H1 (cell line): ENCODE results near the gene ANKEF1. TPM values are rescaled to one million over a fixed set of nuclear protein-coding genes. Genes with fewer than 3 reads are reported as not detected.

Source experiments
- CTCF ChIA-PET: fragments of 300-600 bp; sonication (Branson Sonifier 250); formaldehyde crosslinking; loops from one replicate; lab custom pipeline; 2021; ENCODE audit not compliant: partially characterized antibody; lab: Charles Lee
- POLR2A ChIA-PET: fragments of 300-600 bp; sonication (Branson Sonifier 250); formaldehyde crosslinking; loops from one replicate; lab custom pipeline; 2021; ENCODE audit warnings: inconsistent platforms; ENCODE audit not compliant: partially characterized antibody; lab: Charles Lee
- DNase-seq, 2 experiments: peaks; one replicate each; pipeline versions ENCODE4 v3.0.0 to v3.0.0-alpha.2; 2010 to 2022; ENCODE audit warnings: low spot score in 2 of 2, low read depth in 1 of 2, mixed read lengths in 1 of 2
- FAIRE-seq: peaks from 2 replicates; lab custom pipeline; 2011; peaks lifted over from hg19 to GRCh38; lab: Jason Lieb, UNC
- H2AFZ ChIP-seq: 2 replicates; pipeline ENCODE4 v1.8.1; 2012; ENCODE audit warnings: low read length, inconsistent platforms
- H2AK5ac ChIP-seq: 2 replicates; pipeline ENCODE4 v1.6.1; 2013; ENCODE audit warnings: low read depth, low read length
- H2BK120ac ChIP-seq: replicated peaks from 2 replicates; pipeline ENCODE3; 2013; ENCODE audit warnings: low read depth, low read length, inconsistent platforms
- H2BK12ac ChIP-seq: 2 replicates; pipeline ENCODE4 v1.6.1; 2013; ENCODE audit warnings: low read depth, low read length
- H2BK15ac ChIP-seq: 2 replicates; pipeline ENCODE4 v1.6.1; 2013; ENCODE audit warnings: low read length
- H2BK20ac ChIP-seq: 2 replicates; pipeline ENCODE4 v1.6.1; 2013; ENCODE audit warnings: low read length
- H2BK5ac ChIP-seq: 2 replicates; pipeline ENCODE4 v1.6.1; 2013; ENCODE audit warnings: low read depth, low read length
- H3K14ac ChIP-seq: 2 replicates; pipeline ENCODE4 v1.6.1; 2013; ENCODE audit warnings: inconsistent platforms; ENCODE audit not compliant: insufficient read length
- H3K18ac ChIP-seq: 2 replicates; pipeline ENCODE4 v1.6.1; 2013; ENCODE audit warnings: low read length; ENCODE audit errors: extremely low read depth
- H3K23ac ChIP-seq: 2 replicates; pipeline ENCODE4 v1.6.1; 2013; ENCODE audit warnings: inconsistent platforms; ENCODE audit not compliant: insufficient read length
- H3K23me2 ChIP-seq: 2 replicates; pipeline ENCODE4 v1.6.1; 2013; ENCODE audit warnings: low read depth, low read length
- H3K27ac ChIP-seq: 2 replicates; pipeline ENCODE4 v1.6.1; 2011; ENCODE audit warnings: low read depth, low read length, inconsistent platforms
- H3K27me3 ChIP-seq, 4 experiments: replicated peaks in 1 of 4; 1 replicate in 1 of 4; 2 replicates in 3 of 4; pipeline versions ENCODE4 v1.6.1 to v1.8.1; 2011 to 2013; ENCODE audit warnings: low read length in 3 of 4, mild to moderate bottlenecking in 3 of 4, inconsistent platforms in 2 of 4, mixed read lengths in 2 of 4, moderate library complexity in 1 of 4; ENCODE audit not compliant: control insufficient read depth in 3 of 4, insufficient read depth in 3 of 4; ENCODE audit errors: extremely low read depth in 1 of 4
- H3K36me3 ChIP-seq, 4 experiments: 2 replicates each; pipeline versions ENCODE4 v1.6.1 to v1.8.1; 2011 to 2013; ENCODE audit warnings: mild to moderate bottlenecking in 4 of 4, low read length in 3 of 4, moderate library complexity in 2 of 4, control low read depth in 1 of 4, inconsistent platforms in 1 of 4; ENCODE audit not compliant: insufficient read depth in 4 of 4, control insufficient read depth in 2 of 4
- H3K4ac ChIP-seq: replicated peaks from 2 replicates; pipeline ENCODE3; 2013; ENCODE audit warnings: low read length, low read depth, mixed read lengths, inconsistent platforms; ENCODE audit not compliant: insufficient read length
- H3K4me1 ChIP-seq, 4 experiments: replicated peaks in 1 of 4; 1 replicate in 1 of 4; 2 replicates in 3 of 4; pipeline versions ENCODE4 v1.6.1 to v1.8.1; 2011 to 2013; ENCODE audit warnings: low read length in 3 of 4, inconsistent platforms in 2 of 4, mixed read lengths in 1 of 4; ENCODE audit not compliant: insufficient read depth in 4 of 4, control insufficient read depth in 3 of 4
- H3K4me2 ChIP-seq, 2 experiments: 2 replicates each; pipeline versions ENCODE4 v1.6.1 to v1.8.1; 2011 to 2013; ENCODE audit warnings: low read depth in 2 of 2, low read length in 2 of 2, control low read depth in 1 of 2, inconsistent platforms in 1 of 2, mild to moderate bottlenecking in 1 of 2; ENCODE audit not compliant: insufficient read depth in 1 of 2
- H3K4me3 ChIP-seq, 4 experiments: fragments of 200-600, 300-600 bp in 1 of 4; sonication (generic), shearing (Covaris generic), sonication (Bioruptor Twin) in 1 of 4; 2 replicates each; pipeline versions ENCODE4 v1.5.1 to v1.8.1; 2011 to 2016; ENCODE audit warnings: low read length in 4 of 4, low read depth in 3 of 4, control low read depth in 2 of 4, inconsistent platforms in 2 of 4, mild to moderate bottlenecking in 2 of 4, mixed read lengths in 1 of 4, moderate library complexity in 1 of 4; ENCODE audit not compliant: insufficient read depth in 2 of 4; ENCODE audit errors: extremely low read depth in 1 of 4
- H3K56ac ChIP-seq: replicated peaks from 2 replicates; pipeline ENCODE3; 2013; ENCODE audit warnings: low read depth, mild to moderate bottlenecking, mixed read lengths, low read length, inconsistent platforms; ENCODE audit not compliant: insufficient read length
- H3K79me1 ChIP-seq: 2 replicates; pipeline ENCODE4 v1.6.1; 2013; ENCODE audit warnings: low read depth, low read length, control low read depth
- H3K79me2 ChIP-seq, 2 experiments: 2 replicates each; pipeline versions ENCODE4 v1.6.1 to v1.8.1; 2012 to 2013; ENCODE audit warnings: low read length in 2 of 2, mild to moderate bottlenecking in 2 of 2, inconsistent platforms in 1 of 2; ENCODE audit not compliant: insufficient read depth in 2 of 2, control insufficient read depth in 1 of 2
- H3K9ac ChIP-seq, 4 experiments: replicated peaks in 1 of 4; 1 replicate in 1 of 4; 2 replicates in 3 of 4; pipeline versions ENCODE4 v1.6.1 to v1.8.1; 2011 to 2013; ENCODE audit warnings: low read depth in 3 of 4, low read length in 3 of 4, control low read depth in 2 of 4, mild to moderate bottlenecking in 2 of 4, moderate library complexity in 2 of 4, inconsistent platforms in 1 of 4; ENCODE audit errors: extremely low read depth in 1 of 4
- H3K9me3 ChIP-seq, 2 experiments: 2 replicates each; pipeline versions ENCODE4 v1.6.1 to v1.8.1; 2012 to 2013; ENCODE audit warnings: mild to moderate bottlenecking in 2 of 2, moderate library complexity in 2 of 2, control low read depth in 1 of 2, inconsistent platforms in 1 of 2, low read depth in 1 of 2, low read length in 1 of 2, mixed read lengths in 1 of 2; ENCODE audit not compliant: insufficient read depth in 2 of 2
- H4K20me1 ChIP-seq, 2 experiments: replicated peaks in 1 of 2; 2 replicates each; pipeline versions ENCODE3 to v1.8.1; 2011 to 2013; ENCODE audit warnings: inconsistent platforms in 2 of 2, low read length in 2 of 2, mild to moderate bottlenecking in 1 of 2; ENCODE audit not compliant: insufficient read depth in 2 of 2, control insufficient read depth in 1 of 2
- H4K5ac ChIP-seq: 2 replicates; pipeline ENCODE4 v1.6.1; 2013; ENCODE audit warnings: low read length, low read depth, mixed read lengths, inconsistent platforms; ENCODE audit not compliant: insufficient read length
- H4K8ac ChIP-seq: 2 replicates; pipeline ENCODE4 v1.8.0; 2013; ENCODE audit warnings: mild to moderate bottlenecking, moderate library complexity, low read length, inconsistent platforms; ENCODE audit not compliant: insufficient read depth; ENCODE audit errors: extremely low read depth
- H4K91ac ChIP-seq: replicated peaks from 2 replicates; pipeline ENCODE3; 2013; ENCODE audit warnings: low read length, mixed read lengths, inconsistent platforms; ENCODE audit not compliant: insufficient read length
- ASH2L ChIP-seq: fragments of 200-600, 300-600 bp; sonication (generic); IDR thresholded peaks from one replicate; pipeline ENCODE4 v1.7.1; 2017; ENCODE audit warnings: low read length
- CREB1 ChIP-seq: IDR thresholded peaks from 2 replicates; pipeline ENCODE4 v1.6.1; 2012; ENCODE audit warnings: inconsistent platforms
- SIRT6 ChIP-seq: IDR thresholded peaks from one replicate; pipeline ENCODE4 v1.7.1; 2012; ENCODE audit warnings: low read length, inconsistent platforms
- SIX5 ChIP-seq: IDR thresholded peaks from 2 replicates; pipeline ENCODE4 v1.6.1; 2011; ENCODE audit warnings: mild to moderate bottlenecking, low read depth, low read length
- SP2 ChIP-seq: IDR thresholded peaks from 2 replicates; pipeline ENCODE4 v1.6.1; 2012; ENCODE audit warnings: mild to moderate bottlenecking, low read length, inconsistent platforms
- TBP ChIP-seq: IDR thresholded peaks from 2 replicates; pipeline ENCODE4 v1.6.1; 2011; ENCODE audit warnings: low read depth, low read length, improper control_type of control experiment
- TCF12 ChIP-seq: IDR thresholded peaks from 2 replicates; pipeline ENCODE4 v1.6.1; 2011; ENCODE audit warnings: low read depth, mild to moderate bottlenecking, low read length
- WGBS, 2 experiments: shearing (Covaris generic) in 1 of 2; methylation state at CpG; one replicate each; pipeline versions ENCODE4 v1.1.6 to v1.1.7; 2013 to 2015; ENCODE audit warnings: low lambda C conversion rate in 2 of 2, mixed read lengths in 2 of 2, inconsistent platforms in 1 of 2, low coverage in 1 of 2, missing lambda C conversion rate in 1 of 2; ENCODE audit not compliant: insufficient replicate concordance in 2 of 2, insufficient coverage in 1 of 2, insufficient read length in 1 of 2; ENCODE audit errors: extremely low coverage in 1 of 2, missing lambda C conversion rate in 1 of 2; 5-methylcytosine and 5-hydroxymethylcytosine counted together
- long read RNA-seq, 2 experiments: library from RNA in 1 of 2; library from capped mRNA in 1 of 2; stranded (forward); transcript quantifications; one replicate each; pipeline ENCODE4 v2.0.0, GENCODE V29; 2021; ENCODE audit warnings: inconsistent platforms in 1 of 2
- polyA minus RNA-seq, 3 experiments: library from RNA; depleted of rRNA, polyadenylated mRNA; stranded (reverse); fragments of >200 nt; gene quantifications; 1 replicate in 2 of 3; 2 replicates in 1 of 3; pipeline ENCODE4 v1.2.3, GENCODE V29; 2011
- polyA plus RNA-seq, 7 experiments: library from polyadenylated mRNA; depleted of rRNA in 3 of 7; stranded (reverse) in 5 of 7; unstranded in 2 of 7; fragments of >200 nt in 5 of 7; fragments of 200-250 nt in 2 of 7; gene quantifications; 1 replicate in 5 of 7; 2 replicates in 1 of 7; 4 replicates in 1 of 7; pipeline versions ENCODE4 v1.2.1 to v1.2.3, GENCODE V29; 2011 to 2013; ENCODE audit warnings: missing spikeins in 2 of 7, mixed read lengths in 2 of 7
- total RNA-seq: library from RNA; stranded (reverse); fragmentation: NEBNext Ultra II Directional; extraction: Animal tissue kit (Norgen Biotek cat#: 25700); gene quantifications from 2 replicates; pipeline ENCODE4 v1.2.1, GENCODE V29; 2021
- TF ChIP-seq, protein P1 (sequence below): IDR thresholded peaks from 2 replicates; pipeline ENCODE4 v1.6.1; 2012; ENCODE audit warnings: inconsistent platforms

Gene ANKEF1
- total RNA-seq: 9.8 and 10.0 TPM in 2 replicates
- 1.8 and 2.8 TPM in 2 replicates for polyA plus RNA-seq (2011; rRNA removed)
- 3.5 TPM for polyA plus RNA-seq (2011; cell fraction: cytosol; rRNA removed)
- polyA plus RNA-seq (2011; cell fraction: nucleus; rRNA removed): 1.3 TPM
- polyA plus RNA-seq (2012, experiment 1 of 2): 5.0 to 7.0 TPM (median 5.6 TPM) in 4 replicates
- polyA plus RNA-seq (2012, experiment 2 of 2): 0.75 TPM
- 4.9 TPM for polyA plus RNA-seq (2013, experiment 1 of 2)
- 4.7 TPM for polyA plus RNA-seq (2013, experiment 2 of 2)
- 8.2 and 9.8 TPM in 2 replicates for polyA minus RNA-seq (2011; rRNA and poly(A)+ RNA removed)
- 7.2 TPM for polyA minus RNA-seq (2011; cell fraction: cytosol; rRNA and poly(A)+ RNA removed)
- 5.8 TPM for polyA minus RNA-seq (2011; cell fraction: nucleus; rRNA and poly(A)+ RNA removed)
- long read RNA-seq, experiment 1, full-length matches to known transcripts: 1 of 18 reads
- long read RNA-seq, experiment 1, partial matches to known transcripts: 10 of 18 reads
- long read RNA-seq, experiment 1, other reads (novel, unspliced or antisense): 7 of 18 reads
- long read RNA-seq, experiment 2, partial matches to known transcripts: 0 of 2 reads
- long read RNA-seq, experiment 2, other reads (novel, unspliced or antisense): 2 of 2 reads

DNA sequence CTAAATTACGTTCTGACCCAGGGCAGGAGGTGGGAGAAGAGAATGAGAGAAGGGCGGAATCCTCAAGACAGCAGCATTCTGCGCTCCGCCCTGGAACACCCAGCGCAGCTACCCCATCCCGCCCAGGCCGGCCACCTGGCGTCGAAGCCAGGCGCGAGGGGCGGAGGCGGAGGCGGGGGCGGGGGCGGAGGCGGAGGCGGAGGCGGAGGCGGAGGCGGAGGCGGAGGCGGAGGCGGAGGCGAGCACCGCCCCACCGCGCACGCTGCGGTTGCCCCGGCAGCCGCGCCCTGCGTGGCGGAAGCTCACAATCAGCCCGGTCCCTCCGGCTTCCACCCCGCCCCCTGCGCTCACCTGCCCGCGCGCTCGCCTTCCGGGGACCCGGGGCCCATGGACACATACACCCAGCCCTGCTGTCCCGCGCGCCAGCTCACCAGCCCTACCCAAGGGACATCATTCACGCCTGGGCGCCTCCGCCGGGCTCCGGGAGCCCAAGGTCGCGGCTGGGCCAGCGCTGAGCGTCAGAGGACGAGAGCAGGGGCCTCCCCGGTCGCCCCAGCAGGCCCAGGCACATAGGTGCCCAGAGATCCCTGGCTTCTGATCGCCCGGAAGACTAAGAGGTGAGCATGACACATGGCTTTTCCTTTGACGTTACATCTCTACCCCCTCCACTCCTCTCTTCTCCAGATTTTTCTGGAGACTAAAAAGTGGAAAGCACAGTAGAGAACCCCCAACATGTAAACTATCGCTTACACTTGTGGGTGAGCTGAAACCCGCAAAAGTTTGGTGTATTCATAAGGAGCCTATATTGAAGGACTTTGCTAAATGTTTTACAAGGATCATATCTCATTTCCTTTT is at the start of gene ANKEF1:
Gene ANKEF1 (plus strand): TSS at position 271 of the 855 bp plus-strand sequence. CDS start 3,315 bp downstream, outside the sequence.
- Histone ChIP-seq H3K56ac (no peak within 1 kb of the TSS), H3K23ac (no peak within 1 kb of the TSS), H4K20me1 (no peaks in the 10 kb centered on the region), H3K27me3 (no peaks in the 10 kb centered on the region), H2BK15ac (no peak within 1 kb of the TSS; the same call in 1 of the 2 replicates), H2AK5ac (no peak within 1 kb of the TSS), H3K14ac (no peak within 1 kb of the TSS), H3K79me1 (no peaks in the 10 kb centered on the region), H2BK20ac (no peak within 1 kb of the TSS), H3K36me3 (peaks cover 0 to 6% (median 4%) of the 10 kb centered on the region in 4 experiments; a peak in 4 of 8 replicates), H4K8ac (peak within 1 kb of the TSS; percentile 95), H3K9ac (peak within 1 kb of the TSS; percentile 47 to 64 (median 50); a peak in 5 of 7 replicates), H2BK12ac (no peak within 1 kb of the TSS), H3K27ac (no peak within 1 kb of the TSS), H3K4me2 (peak within 1 kb of the TSS; percentile 54 to 63), H4K91ac (no peak within 1 kb of the TSS), H2AFZ (peak within 1 kb of the TSS; percentile 70), H3K79me2 (no peaks in the 10 kb centered on the region), H3K4me3 (peak within 1 kb of the TSS; percentile 42 to 73 (median 53)), H2BK5ac (no peak within 1 kb of the TSS), H3K9me3 (no peaks in the 10 kb centered on the region), H3K18ac (no peak within 1 kb of the TSS), H3K4ac (no peak within 1 kb of the TSS), H3K23me2 (no peaks in the 10 kb centered on the region), H3K4me1 (peaks cover 0 to 3% (median 1%) of the 10 kb centered on the region in 4 experiments; a peak in 2 of 7 replicates), H4K5ac (peak within 1 kb of the TSS; percentile 62), H2BK120ac (no peak within 1 kb of the TSS)
- 12% methylated on average over 18 of the region's 65 CpGs; no CpG with 5 or more reads in 1 of the 2 experiments for WGBS, 2 experiments
- DNase-seq: peak; percentile 29 to 88
- ChIA-PET POLR2A (interaction anchor here (0.8 to 1.6 kb wide), 5 partner anchors 13 to 399 kb away, joined by 3 to 5 read pairs (median 3); partner anchors contain the start of genes MKKS and SLX4IP), CTCF (interaction anchor here (0.6 to 4.9 kb wide), 9 partner anchors 10 to 425 kb away, joined by 3 to 27 read pairs (median 4); no protein-coding TSS in a partner anchor)
- FAIRE-seq: no peak
- TF ChIP-seq ASH2L (peak; percentile 29), TCF12 (0 out of 2 replicates have a peak, but pooled peaks have one; percentile 22), CREB1 (peak; percentile 12; the same call in 1 of the 2 replicates), SIRT6 (no peak), TBP (peak; percentile 60; the same call in 1 of the 2 replicates), SIX5 (no peak), SP2 (no peak)
- TF ChIP-seq, protein P1, sequence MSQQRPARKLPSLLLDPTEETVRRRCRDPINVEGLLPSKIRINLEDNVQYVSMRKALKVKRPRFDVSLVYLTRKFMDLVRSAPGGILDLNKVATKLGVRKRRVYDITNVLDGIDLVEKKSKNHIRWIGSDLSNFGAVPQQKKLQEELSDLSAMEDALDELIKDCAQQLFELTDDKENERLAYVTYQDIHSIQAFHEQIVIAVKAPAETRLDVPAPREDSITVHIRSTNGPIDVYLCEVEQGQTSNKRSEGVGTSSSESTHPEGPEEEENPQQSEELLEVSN: peak; percentile 95
